Renal cortex interstitium (tissue), 15 donors: ENCODE data around the gene REV3L. TPM values are rescaled to one million over a fixed set of nuclear protein-coding genes. Genes with fewer than 3 reads are reported as not detected.
"Not testable (repeated sequence)": the region's sequence is repeated elsewhere in the genome, so short reads cannot be mapped to it uniquely, and the experiment has no call there.

Experiments used
- DNase-seq, 11 donors: peaks; one replicate each; pipeline ENCODE4 v3.0.0-alpha.2; 2013; ENCODE audit warnings: low read depth in 9 of 11, low spot score in 4 of 11; ENCODE audit errors: extremely low read depth in 1 of 11
- long read RNA-seq, 16 experiments: transcript quantifications; one replicate each; lab custom pipeline, GENCODE V29; 2026
- polyA plus RNA-seq, 3 donors: library from polyadenylated mRNA; unstranded; fragments of 120-200 nt; gene quantifications; one replicate each; pipeline ENCODE4 v1.2.1, GENCODE V29; 2013; ENCODE audit not compliant: insufficient read length in 3 of 3

The REV3L gene
- 10 to 100 TPM; 40.8 to 42.2 (median 41.7) TPM for polyA plus RNA-seq
- long read RNA-seq, donor 1, result 0 reads
- long read RNA-seq, donor 2, result 0 reads
- long read RNA-seq, donor 3, result 0 reads
- long read RNA-seq, donor 4, partial matches to known transcripts, result 6 of 6 reads
- long read RNA-seq, donor 4, other reads (novel, unspliced or antisense), result 0 of 6 reads
- long read RNA-seq, donor 5, result 0 reads
- long read RNA-seq, donor 6, result 0 reads
- long read RNA-seq, donor 7, result 0 reads
- long read RNA-seq, donor 8, result 0 reads
- long read RNA-seq, donor 9, result 0 reads
- long read RNA-seq, donor 10, partial matches to known transcripts, result 5 of 5 reads
- long read RNA-seq, donor 10, other reads (novel, unspliced or antisense), result 0 of 5 reads
- long read RNA-seq, donor 11, result 0 reads
- long read RNA-seq, donor 12, partial matches to known transcripts, result 0 of 6 reads
- long read RNA-seq, donor 12, other reads (novel, unspliced or antisense), result 5 of 6 reads
- long read RNA-seq, donor 13, result 0 reads
- long read RNA-seq, donor 14, result 0 reads
- long read RNA-seq, donor 15, result 0 reads
- long read RNA-seq, donor 16, partial matches to known transcripts, result 32 of 47 reads
- long read RNA-seq, donor 16, other reads (novel, unspliced or antisense), result 14 of 47 reads

DNA sequence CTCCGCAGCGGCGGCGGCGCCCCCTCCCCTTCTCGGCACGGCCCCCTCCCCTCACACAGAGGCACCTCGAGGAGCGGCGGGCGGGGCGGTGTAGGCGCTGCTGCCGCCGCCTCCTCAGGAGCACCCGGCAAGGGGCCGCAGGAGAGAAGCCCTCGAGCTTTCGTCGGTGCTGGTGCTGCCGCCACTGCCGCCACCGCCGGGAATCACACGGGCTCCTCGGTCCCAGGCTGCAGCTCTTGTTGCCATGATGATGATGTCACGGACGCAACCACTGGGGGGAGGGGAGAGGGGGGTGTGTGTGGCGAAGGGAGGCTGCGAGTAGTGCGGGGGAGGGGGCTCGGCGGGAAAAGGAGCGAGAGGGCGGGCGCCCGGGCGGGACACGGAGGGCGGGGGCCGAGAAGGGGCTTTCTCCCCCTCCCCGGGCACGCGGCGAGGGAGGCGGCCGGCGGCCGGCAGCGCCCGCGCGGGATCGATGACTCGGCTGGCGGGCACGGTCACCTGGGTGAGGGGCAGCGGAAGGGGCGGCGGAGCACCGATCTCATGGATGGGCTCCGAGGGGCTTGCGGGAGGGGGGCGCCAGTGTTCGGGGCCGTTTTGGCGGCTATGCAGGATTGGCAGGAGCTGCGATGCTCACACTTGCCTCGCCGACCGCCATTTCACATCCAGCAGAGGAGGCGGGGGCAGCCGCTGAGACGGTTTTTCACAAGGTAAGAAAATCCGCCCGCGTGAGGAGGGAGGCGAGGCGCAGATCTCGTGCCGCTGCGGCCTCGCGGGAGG is at the start of gene REV3L:
TSS of gene REV3L (minus strand) at position 260 of the 777 bp plus-strand sequence. CDS start 330 bp downstream, outside the sequence.
- DNase-seq, result peak in 10 of 11 donors; percentile 77 to 91 (median 88)

DNA sequence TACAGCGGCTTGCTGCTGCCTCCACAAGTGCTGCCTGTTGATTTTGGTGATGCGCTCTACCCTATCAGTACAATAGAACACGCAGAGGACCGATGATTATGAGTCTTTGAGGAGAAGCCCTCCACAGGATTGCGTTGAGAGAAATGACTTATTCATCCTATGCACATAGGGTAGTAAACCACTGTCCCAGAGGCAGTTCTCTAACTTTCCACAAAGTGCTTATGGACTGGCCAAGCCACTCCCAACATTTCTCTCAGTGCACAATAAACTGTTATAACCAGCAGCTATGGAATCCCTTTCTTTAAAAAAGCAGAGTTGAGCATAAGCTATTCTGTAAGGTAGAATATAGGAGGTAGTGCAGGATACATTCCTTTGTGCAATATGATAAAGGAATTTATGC is 48.2 kb upstream of the REV3L start:
- DNase-seq, result no peak

- no peak for DNase-seq
Measured at GRCh38 chr6:111530667-111531066, 47.6 kb upstream of the REV3L start.

DNA sequence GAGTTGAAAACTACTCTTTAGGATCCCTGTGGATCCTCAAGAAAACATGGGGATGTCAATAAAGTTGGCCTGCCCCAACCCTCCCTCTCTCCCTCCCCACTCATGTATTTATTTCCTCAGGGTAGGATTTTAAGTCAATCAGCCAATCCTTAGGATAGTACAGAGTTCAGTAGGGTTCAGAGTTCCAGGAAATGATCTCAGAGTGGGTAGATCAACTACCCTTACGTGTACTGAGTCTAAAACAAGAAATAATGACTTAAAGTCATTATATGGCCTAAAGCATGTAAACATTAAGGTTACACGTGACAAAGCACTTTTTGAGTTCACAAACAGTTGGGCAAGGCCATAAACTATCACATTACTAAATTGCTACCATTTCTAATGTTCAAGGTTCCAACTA is 47.2 kb upstream of the REV3L start:
- DNase-seq, result no peak

DNA sequence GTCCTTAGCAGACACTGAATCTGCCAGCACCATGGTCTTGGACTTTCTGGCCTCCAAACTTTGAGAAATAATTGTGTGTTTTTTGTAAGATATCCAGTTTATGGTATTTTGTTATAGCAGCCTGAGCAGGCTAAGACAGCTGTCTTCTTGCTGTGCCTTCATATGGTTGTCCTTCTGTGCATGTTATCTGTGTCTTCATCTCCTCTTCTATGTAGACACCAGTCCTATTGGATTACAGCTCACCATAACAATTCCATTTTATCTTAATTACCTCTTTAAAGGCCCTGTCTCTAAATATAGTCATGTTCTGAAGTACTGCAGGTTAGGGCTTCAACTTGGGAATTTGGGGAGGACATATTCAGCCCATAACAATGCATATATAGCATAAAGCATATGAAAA is 44.3 kb upstream of the REV3L start:
- no peak for DNase-seq

DNA sequence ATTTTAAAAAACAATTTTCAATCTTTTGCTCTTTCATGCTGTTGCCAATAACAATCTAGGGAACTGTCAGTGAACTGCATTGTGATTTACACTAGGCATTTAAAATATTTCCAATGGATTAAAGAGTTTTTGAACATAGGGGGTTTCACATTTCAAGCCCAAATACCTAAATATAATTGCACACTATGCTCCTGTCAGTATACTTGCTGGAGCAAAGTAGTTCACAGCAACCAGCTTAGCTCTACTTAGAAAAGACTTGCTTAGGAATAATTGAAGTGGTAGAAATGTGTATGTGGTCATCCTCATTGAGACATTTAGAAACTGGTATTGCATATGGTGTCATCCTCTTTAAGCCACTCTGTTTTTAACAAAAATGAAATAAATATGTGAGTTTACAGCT is 41.7 kb upstream of the REV3L start:
- DNase-seq, result no peak

DNA sequence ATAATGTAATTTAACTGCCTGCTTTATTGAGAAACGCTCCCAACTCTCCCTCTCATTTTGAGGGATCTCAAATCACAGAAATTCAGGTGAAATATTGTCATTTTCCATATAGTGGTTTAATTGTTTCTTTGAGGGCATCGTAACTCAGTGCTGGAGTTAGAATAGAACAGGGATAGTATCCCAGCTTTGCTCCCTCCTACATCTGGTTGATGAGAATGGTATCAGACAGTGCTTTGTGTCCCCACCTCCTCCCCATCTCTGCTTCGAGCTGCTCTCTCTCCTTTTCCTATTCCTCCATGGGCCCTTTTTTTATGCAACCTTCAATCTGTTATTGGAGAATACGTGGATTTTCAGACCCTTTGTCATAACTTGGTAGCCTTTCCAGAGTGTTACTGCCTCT is 41.2 kb upstream of the REV3L start:
- no peak for DNase-seq

- no peak for DNase-seq
Measured at GRCh38 chr6:111523484-111524167, 40.6 kb upstream of the REV3L start.

DNA sequence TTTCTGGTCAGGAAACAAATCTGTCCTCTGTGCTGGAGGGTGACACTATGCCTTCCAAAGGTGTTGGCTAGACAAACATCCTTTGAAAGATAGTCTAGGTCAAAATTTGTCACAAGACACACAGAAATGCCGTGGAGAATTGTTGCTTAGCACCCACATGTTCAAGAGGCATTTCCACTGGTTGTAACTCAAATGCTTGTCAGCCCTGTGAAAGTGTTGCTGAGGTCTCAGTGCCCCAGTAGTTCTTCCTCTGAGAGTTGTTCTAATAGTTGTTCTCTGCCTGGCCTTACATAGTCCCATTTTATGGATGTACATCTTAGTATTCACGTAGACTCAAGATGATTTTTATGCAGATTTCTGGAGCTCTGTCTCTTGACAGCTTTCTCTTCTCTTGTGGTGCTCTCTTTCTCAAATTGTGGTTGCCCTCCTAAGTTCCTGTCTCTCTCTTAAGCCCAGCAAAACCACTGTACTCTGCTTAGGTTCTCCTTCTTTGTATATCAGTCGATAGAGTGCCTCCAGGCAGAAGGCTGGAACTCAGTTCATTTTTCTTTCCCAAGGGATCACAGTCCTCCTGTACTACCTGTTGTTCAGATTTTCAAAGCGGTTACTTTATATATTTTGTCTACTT is 39.5 kb upstream of the REV3L start:
- DNase-seq, result no peak

GRCh38 chr6:111521497-111522270 is 38.7 kb upstream of the REV3L start:
- DNase-seq, result no peak

- no peak for DNase-seq
Measured at GRCh38 chr6:111520524-111520923, 37.5 kb upstream of the REV3L start.

GRCh38 chr6:111517965-111518364 is 34.9 kb upstream of the REV3L start:
- DNase-seq, result no peak

DNA sequence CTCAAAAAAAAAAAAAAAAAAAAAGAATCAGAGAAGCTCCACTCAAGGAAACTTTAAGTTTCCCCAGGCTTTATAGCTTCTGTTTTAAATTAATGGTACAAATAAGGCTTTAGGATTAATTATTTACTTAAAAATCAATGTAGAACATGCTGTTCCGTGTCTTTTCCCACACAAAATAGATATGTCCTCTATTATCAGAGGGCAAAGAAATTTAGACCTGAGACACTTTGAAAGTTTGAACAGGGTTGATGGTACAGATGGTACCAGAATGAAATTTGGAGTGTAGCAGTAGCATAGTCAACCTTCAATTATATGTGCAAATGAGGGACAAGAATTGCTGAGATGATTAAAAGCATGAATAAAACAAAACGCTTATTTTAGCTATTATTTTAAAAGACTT is 32.2 kb upstream of the REV3L start:
- no peak for DNase-seq

- not testable (repeated sequence) for DNase-seq
Measured at GRCh38 chr6:111514531-111514930, 31.5 kb upstream of the REV3L start.

DNA sequence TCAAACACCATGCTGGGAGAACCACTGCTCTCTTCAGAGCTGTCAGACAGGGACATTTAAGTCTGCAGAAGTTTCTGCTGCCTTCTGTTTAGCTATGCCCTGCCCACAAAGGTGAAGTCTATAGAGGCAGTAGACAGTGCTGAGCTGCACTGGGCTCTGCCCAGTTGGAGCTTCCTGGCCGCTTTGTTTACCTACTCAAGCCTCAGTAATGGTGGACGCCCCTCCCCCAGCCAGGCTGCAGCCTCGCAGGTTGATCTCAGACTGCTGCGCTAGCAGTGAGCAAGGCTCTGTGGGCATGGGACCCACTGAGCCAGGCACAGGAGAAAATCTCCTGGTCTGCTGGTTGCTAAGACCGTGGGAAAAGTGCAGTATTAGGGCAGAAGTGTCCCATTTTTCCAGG is 24.2 kb upstream of the REV3L start:
- DNase-seq, result not testable (repeated sequence)

GRCh38 chr6:111505498-111505897 is 22.5 kb upstream of the REV3L start:
- not testable (repeated sequence) for DNase-seq

DNA sequence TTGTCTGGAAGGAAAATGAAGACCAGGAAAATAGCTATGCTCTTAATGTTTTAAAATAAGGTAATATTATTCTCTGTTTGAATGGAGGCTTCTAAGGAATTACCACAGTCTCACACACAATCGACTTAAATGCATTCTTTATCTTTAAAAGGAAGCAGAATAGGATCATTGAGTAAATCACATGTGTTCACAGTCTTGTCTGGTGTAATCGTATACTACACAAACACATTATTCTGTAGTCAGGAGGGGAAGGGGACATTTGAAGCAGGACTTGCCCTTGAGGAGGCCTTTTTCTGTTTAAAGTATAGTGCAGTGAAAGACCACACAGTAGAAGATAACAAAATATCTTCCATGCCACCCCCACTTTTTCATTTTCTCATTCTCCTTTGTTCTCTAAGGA is 20.6 kb upstream of the REV3L start:
- no peak for DNase-seq

DNA sequence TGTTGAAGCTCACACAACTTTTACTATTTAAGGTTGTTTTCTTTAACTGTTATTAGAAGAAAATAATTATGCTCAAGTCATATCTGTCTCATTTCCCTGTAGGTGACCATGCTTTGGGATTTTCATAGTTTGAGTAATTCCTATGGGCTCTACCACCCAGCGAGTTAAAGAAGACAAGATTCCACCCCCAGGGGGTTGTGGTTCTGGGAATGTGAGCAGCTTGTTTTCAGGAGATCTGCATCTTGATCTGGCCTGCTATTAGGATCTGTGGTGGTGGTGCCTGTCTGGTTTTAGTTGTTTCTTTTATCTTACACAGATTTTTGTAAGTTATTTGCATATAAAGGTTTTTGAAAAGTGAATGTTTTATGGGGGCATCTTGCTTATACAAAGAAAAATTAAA is 20.2 kb upstream of the REV3L start:
- DNase-seq, result no peak
